HFF-Myc (cell line): ENCODE results near the gene SCN11A.

Experiments used
- DNase-seq: peaks from one replicate; pipeline ENCODE4 v3.0.0-alpha.2; 2011; ENCODE audit warnings: low read depth; ENCODE audit errors: extremely low read depth
- H3K4me3 ChIP-seq: replicated peaks from 2 replicates; pipeline ENCODE4 v1.5.1; 2011; ENCODE audit warnings: low read depth, mild to moderate bottlenecking, control low read depth, low read length
- CTCF ChIP-seq: IDR thresholded peaks from 2 replicates; pipeline ENCODE4 v1.5.1; 2012; ENCODE audit warnings: mild to moderate bottlenecking, low read depth, low read length, control low read depth; ENCODE audit errors: missing control alignments

SCN11A gene

GRCh38 chr3:39088456-39088855 is 36.7 kb upstream of the SCN11A start:
- TF ChIP-seq CTCF: no peak
- no peak overlapping the region for H3K4me3 ChIP-seq
- DNase-seq: no peak

DNA sequence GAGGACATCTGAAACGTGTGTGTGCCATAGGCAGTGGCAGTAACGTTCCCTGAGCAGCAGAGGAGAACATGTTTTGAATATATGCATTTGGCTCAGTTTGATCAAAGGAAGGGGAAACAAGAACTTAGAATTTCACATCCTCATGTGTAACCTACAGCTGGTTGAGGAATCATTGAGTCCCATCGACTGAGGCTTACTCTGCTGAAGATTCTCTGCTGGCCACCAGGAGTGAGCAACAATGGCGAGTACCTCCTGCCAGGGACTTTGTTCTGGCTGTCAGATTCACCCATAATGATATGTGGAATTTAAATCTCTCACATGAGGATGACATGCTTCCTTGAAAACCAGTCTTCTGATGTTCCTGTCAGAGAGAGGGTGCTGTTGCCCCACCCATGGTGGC is 34.4 kb upstream of the SCN11A start:
- TF ChIP-seq CTCF: no peak
- DNase-seq: no peak
- no peak overlapping the region for H3K4me3 ChIP-seq

DNA sequence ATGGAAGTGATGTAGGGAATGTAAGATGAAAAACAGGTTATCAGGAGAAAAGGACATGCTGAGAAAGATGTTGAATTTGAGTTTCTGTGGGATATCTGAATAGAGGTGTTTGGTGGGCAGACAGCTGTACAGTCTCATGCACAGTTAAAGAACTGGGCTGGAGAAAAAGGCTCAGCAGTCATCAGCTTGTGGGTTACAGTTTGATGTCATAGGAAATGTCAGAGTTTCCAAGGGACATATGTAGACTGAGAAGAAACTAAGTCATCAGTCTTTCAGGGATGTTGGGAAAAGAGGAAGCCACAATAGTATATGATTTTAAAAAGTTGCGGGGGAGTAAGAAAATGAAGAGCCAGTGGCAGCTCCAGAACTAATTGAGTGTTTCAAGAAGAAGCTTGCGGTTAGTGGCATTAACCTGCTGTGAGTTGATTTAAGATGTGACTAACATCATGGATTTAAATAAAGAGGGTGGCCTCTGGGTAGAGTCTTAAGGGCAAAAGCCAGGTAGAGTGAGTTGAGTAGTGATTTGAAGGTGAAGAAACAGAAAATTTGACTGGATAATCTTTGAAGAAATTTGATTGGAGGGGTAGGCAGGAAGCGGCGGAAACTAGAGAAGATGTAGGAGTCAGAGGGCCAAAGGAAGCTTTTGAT is 31.0 kb upstream of the SCN11A start:
- no peak for TF ChIP-seq CTCF
- no peak overlapping the region for H3K4me3 ChIP-seq
- no peak for DNase-seq

GRCh38 chr3:39080026-39080425 is 28.3 kb upstream of the SCN11A start:
- DNase-seq: no peak
- H3K4me3 ChIP-seq: no peak overlapping the region
- no peak for TF ChIP-seq CTCF

DNA sequence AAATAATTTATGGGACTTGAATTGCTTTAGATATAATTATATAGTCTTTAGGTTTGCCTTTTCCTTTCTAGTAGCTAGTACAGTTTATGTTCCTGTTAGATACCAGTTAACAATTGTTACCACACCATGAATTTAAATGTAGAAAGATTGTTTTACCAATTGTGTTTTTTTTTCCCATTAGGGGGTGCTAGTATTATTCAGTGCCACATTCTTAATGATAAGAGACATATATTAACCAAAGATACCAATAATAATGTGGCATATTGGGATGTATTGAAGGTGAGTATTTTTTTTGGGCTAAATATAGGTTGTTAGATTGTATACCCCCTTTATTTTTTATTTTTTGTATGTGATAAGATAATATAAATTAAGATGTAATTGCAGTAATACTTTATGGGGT is 27.8 kb upstream of the SCN11A start:
- no peak for DNase-seq
- H3K4me3 ChIP-seq: no peak overlapping the region
- no peak for TF ChIP-seq CTCF

GRCh38 chr3:39075910-39076309 is 24.2 kb upstream of the SCN11A start:
- H3K4me3 ChIP-seq: no peak overlapping the region

More at GRCh38 chr3:39075910-39076309, 24.2 kb upstream of the SCN11A start:
- no peak for DNase-seq
- TF ChIP-seq CTCF: no peak
